Omental fat pad (tissue), 4 donors: Measurements from ENCODE around the gene GLIS1. TPM values are rescaled to one million over a fixed set of nuclear protein-coding genes. Genes with fewer than 3 reads are reported as not detected.

Experiments used
- ATAC-seq: fragments of 150-250 bp; one replicate; pipeline ENCODE4 v1.9.1; 2016; ENCODE audit warnings: mild to moderate bottlenecking, moderate library complexity; ENCODE audit not compliant: low FRiP score
- DNase-seq: peaks from one replicate; pipeline ENCODE4 v3.0.0-alpha.2; 2019; ENCODE audit warnings: low spot score
- CTCF ChIP-seq, 3 donors: fragments of 450-650 bp; IDR thresholded peaks; one replicate each; pipeline ENCODE4 v1.5.1; 2016 to 2017; ENCODE audit warnings: antibody characterized with exemption in 3 of 3, mild to moderate bottlenecking in 3 of 3, moderate library complexity in 2 of 3
- total RNA-seq, 4 donors: library from RNA; depleted of rRNA; stranded (reverse); fragments of >200 nt; gene quantifications; one replicate each; pipeline ENCODE4 v1.1.0, GENCODE V29; 2016

Gene GLIS1
- total RNA-seq, 4 donors from 2014 or later, result 0.19 to 1.4 (median 0.75) TPM

GRCh38 chr1:53737648-53738204 is 1.2 kb downstream of the GLIS1 start:
- TF ChIP-seq CTCF (IDR thresholded peaks at IDR 0.05), result no peak
- DNase-seq, result no peak
- ATAC-seq, result no peak

- ATAC-seq (no peak), DNase-seq (no peak)
- TF ChIP-seq CTCF (IDR thresholded peaks at IDR 0.05), result no peak
These were observed 2.7 kb downstream of the GLIS1 start for GRCh38 chr1:53736290-53736689.

- DNase-seq, result no peak
- no peak for ATAC-seq
- TF ChIP-seq CTCF (IDR thresholded peaks at IDR 0.05), result no peak
These were observed 3.3 kb downstream of the GLIS1 start for GRCh38 chr1:53735681-53736080.

- no peak for ATAC-seq
- DNase-seq, result no peak
- TF ChIP-seq CTCF (IDR thresholded peaks at IDR 0.05), result no peak
These were observed 3.7 kb downstream of the GLIS1 start for GRCh38 chr1:53735261-53735660.

- DNase-seq (no peak), ATAC-seq (no peak)
- no peak for TF ChIP-seq CTCF (IDR thresholded peaks at IDR 0.05)
These were observed 4.2 kb downstream of the GLIS1 start for GRCh38 chr1:53734650-53735211.

- ATAC-seq (no peak), DNase-seq (no peak)
- no peak for TF ChIP-seq CTCF (IDR thresholded peaks at IDR 0.05)
These were observed 4.9 kb downstream of the GLIS1 start for GRCh38 chr1:53733975-53734649.

- ATAC-seq, result no peak
- no peak for DNase-seq
- TF ChIP-seq CTCF (IDR thresholded peaks at IDR 0.05), result no peak
These were observed 5.5 kb downstream of the GLIS1 start for GRCh38 chr1:53733447-53733931.
